GM21529 (cell line): ENCODE measurements around the gene RGS12.

Experiments used
- ATAC-seq: cut with Tn5 transposase; IDR thresholded peaks from one replicate; pipeline ENCODE4 v1.9.1; 2021; ENCODE audit not compliant: unreplicated experiment

RGS12 gene

DNA sequence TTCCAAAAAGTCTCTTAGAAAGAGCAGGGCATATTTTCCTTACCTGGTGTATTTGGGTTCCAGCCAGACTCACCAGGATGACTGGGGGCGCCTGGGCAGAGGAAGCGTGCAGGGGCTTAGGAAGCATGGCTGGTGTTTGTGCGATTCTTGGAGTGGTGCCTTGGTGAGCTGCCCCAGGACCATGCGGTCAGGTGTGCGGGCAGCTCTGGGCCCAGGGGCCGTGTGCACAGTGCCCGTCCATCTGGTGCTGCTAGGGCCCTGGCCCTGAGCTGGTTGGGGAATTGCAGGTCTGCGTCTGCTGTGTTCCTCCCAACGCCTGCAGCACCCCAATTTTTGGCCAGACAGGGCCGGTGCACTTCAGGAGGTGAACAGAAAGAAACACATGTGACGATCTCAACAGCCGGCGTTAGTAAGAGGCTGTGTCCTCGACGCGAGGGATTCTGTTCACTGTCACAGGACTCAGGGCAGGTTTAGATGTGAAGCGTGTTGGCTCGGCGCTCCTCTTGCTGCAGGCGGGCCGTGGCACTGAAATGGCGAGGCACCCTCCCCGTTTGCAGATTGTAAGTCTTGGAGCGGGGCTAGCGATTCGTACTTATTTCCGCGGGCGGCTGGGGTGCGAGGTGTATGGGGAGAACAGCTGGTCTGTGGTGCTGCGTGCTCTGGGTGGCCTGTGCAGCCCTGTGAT, 15.2 kb downstream of the RGS12 start:
- ATAC-seq, result no peak

DNA sequence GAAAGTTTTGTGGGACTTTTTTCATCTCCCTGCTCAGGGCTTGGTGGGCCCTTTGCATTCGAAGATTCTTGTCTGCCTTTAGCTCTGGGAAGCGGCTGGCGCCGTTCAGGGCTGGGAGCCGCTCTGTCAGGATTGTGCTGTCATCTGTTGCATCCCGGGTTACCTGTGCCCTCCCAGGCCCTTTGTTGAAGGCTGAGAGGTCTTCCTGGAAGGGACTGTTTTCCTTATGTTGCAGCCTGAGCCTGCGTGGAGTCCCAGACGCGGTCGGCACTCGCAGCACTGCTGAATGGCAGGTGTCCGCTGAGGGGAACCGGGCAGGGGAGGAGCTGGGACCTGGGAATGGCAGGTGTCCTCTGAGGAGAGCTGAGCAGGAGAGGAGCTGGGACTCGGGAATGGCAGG, 15.9 kb downstream of the RGS12 start:
- ATAC-seq, result no peak

DNA sequence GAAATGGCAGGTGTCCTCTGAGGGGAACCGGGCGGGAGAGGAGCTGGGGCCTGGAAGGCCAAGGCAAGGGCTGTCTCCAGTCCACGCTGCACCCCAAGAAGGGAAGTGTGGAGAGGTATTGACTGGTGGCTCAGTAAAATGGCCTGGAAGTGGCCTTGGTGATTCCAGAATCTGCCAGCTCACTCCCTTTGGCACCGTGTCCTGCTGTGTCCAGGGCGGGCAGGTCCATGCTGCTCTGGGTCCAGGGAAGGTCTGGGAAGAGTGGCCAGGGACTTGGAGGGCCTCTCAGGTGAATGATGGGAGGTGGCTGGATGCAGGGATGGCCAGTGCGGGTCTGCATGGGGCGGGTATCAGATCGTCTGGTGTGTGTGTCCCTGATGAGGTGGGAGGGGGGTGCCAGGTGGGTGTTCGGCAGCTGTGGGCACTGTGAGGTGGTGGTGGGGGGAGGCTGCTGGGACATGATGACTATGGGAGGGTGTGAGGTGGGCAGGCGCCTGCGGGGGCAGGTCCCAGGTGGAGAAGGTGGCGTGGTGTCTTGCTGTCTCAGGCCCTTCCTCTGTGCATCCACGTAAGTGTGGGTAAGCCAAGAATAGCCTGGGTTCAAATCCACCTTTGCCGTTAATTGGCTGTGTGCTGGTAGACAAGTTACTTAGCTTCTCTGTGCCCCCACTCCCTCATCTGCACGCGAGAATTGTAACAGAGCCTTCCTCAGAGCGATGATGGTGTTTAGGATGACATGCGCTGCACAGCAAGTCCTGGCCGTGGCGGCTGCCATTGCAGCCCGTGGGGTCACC, 17.7 kb downstream of the RGS12 start:
- ATAC-seq, result no peak

DNA sequence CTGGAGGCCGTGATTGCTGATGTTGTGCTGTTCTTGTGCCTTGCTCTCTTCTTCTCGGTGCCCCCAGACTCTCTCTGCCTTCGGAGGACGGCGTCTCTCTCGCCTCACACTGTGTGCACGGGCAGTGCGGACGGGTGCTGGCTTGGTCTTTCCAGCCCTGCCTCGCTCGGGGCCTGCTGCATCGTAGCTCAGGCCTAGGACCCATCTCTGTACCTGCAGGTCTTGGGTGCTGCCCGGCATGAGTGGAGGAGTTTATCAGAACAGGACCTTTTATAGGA, 18.2 kb downstream of the RGS12 start:
- ATAC-seq, result no peak

DNA sequence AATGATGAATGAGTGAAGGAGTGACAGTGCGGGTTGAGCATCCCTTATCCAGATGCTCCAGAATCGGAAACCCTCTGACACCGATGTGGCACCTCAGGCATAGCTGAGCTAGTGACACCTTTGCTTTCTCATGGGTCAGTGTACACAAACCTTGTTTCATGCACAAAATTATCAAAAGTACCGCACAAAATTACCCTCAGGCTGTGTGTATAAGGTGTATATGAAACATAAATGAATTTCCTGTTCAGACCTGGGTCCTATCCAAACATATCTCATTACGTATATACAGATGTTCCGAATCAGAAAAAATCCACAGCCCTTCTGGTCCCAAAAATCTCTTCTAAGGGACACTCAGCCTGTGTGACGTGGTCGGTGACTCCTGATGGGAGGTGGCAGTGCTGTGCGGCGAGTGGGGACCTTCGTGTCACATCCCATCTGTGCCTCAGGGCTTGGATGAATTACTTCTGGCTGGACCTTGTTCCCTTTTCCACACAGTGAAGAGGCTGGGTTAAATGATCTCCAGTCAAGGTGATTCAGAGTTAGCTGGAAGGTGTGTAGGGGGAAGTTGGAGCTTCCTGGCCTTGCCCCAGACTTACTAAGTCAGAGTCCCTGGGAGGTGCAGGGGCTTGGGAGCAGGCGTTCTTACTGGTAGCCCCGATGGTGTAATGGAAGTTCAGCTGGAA, 18.8 kb downstream of the RGS12 start:
- ATAC-seq, result no peak

DNA sequence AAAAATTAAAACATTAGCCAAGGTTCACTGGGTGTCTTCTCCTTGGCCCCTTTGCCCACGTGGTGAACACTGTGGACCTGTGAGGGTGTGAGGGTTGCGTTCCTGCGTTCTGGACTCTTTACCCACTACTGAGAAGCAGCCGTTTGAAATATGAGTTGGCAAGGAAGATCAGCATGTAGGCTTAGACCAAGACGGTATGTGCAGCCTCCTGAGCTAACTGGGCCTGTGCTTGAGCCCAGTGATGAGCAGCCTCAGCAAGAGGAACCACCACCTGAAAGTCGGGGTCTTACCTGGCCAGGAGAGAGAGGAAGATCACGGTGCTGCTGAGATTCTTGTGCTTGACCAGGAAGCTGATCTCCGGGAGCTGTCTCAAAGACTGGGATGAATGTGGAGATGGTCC, 19.5 kb downstream of the RGS12 start:
- ATAC-seq, result no peak

DNA sequence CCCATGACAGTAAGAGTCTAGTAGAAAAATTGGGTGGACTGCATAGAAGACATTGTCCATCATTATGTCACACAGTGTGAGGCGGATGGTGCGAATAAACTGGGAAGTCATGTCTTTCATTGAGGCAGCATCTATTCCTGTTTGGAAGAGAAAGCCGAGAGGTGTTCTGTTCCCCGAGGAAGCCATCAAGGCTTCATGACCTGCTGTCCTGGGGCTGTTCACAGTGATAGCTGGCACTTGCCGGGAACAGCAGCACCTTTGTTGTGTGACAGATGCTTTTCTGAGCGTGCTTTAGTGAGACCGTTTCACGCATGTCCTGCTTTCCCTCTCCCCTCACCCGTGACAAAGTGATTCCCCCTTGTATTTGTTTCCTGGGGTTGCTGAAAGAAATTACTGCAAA, 20.3 kb downstream of the RGS12 start:
- no peak for ATAC-seq

DNA sequence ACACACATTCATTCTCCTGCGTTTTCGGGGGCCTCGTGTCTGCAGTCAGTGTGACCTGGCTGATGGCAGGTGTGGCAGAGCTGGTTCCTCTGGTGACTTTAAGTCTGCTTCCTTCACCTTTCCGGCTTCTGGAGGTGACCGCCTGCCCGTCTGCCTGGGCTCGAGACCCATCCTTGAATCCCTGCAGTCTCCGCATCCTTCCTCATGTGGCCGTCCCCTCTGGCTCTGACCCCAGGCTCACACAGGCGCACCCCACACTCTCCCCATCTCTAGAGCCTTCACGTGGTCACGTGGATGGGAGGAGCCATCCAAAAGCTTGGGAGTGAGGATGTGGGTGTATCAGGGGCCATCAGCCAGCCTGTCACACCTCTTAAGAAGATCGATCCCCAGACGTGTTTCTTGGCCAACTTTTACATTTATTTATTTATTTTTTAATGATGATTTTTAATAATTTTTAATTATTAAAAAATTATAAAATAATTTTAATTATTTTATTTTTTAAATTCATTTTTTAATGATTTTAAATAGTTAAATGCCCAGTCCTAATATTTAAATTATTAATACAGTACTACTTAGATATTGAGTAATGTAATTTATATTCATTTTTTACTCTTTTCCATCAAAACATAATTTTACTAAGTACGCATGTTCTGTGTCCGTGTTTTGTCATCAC, 20.9 kb downstream of the RGS12 start:
- ATAC-seq, result no peak

DNA sequence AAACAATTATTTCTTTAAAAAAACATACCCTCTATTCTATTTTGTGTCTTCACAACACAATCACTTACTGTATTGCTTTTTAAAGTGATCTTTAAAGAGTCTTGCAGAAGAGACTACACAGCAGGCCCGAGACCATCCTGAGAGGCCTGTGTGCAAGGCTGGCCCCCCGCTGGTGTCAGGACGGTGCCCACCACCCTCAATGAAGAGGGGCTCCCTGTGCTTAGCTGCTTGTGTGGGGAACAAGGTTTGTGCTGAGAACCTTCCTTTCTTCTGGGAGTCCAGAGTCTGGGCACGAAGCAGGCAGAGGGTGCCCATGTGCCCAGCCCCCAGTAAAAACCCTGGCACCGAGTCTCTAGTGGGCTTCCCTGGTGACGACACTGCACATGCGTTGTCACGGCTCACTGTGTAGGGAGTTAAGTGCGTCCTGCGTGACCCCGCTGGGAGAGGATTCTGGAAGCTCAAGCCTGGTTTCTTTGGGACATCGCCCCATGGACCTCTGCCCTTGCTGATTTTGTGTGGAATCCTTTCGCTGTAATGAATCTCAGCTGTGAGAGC, 22.0 kb downstream of the RGS12 start:
- ATAC-seq, result no peak

DNA sequence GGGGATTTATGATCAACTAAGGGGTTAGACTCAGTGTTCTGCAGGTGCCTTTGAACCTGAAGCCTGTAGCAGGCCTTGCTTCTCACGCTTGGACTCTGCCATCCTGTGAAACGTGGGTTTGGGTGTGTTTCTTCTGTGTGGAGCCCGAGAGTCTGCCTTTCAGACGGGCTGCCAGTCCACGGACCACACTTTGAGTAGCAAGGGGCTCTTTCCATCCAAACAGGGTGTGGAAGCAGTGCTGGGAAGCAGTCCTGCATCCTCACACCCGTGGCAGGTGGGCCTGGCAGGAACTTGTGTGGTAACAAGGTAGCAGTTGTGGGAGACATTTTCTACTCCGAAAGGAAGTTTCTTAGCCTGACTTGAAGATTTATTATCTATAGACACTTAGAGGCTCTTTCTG, 22.7 kb downstream of the RGS12 start:
- ATAC-seq, result no peak

DNA sequence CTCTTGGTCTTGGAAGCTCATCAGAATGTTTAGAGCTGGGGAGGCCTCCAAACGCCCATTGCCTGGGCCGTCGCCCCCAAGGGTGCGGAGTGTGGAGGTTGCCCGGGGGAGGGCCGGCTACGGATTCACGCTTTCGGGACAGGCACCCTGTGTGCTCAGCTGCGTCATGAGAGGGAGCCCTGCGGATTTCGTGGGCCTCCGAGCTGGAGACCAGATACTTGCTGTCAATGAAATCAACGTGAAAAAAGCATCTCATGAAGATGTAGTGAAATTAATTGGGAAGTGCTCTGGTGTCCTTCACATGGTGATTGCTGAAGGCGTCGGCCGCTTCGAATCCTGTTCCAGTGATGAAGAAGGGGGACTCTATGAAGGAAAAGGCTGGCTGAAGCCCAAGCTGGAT, 23.3 kb downstream of the RGS12 start:
- ATAC-seq, result no peak

DNA sequence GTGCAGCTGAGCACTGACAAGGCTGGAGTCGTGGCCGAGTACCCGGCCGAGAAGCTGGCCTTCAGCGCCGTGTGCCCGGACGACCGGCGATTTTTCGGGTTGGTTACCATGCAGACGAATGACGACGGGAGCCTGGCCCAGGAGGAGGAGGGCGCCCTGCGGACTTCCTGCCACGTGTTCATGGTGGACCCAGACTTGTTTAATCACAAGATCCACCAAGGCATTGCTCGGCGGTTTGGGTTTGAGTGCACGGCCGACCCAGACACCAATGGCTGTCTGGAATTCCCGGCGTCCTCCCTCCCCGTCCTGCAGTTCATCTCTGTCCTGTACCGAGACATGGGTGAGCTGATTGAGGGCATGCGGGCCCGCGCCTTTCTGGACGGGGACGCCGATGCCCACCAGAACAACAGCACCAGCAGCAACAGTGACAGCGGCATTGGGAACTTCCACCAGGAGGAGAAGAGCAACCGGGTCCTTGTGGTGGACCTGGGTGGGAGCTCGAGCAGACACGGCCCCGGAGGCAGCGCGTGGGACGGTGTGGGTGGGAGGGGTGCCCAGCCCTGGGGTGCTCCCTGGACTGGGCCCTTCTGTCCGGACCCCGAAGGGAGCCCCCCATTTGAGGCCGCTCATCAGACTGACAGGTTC, 24.3 kb downstream of the RGS12 start:
- ATAC-seq, result no peak

DNA sequence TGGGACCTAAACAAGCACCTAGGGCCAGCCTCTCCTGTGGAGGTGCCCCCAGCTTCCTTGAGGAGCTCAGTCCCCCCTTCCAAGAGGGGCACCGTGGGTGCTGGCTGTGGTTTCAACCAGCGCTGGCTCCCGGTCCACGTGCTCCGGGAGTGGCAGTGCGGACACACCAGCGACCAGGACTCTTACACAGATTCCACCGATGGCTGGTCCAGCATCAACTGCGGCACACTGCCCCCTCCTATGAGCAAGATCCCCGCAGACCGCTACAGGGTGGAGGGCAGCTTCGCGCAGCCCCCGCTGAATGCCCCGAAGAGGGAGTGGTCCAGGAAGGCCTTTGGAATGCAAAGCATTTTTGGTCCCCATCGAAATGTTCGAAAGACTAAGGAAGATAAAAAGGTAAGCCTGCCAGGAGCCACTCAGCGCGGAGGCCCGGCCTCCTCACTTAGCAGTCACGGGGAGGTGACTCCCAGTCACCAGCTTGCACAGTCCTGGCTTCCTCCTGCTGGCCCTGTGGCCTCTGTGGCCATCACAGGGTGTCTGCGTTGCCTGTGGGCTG, 24.9 kb downstream of the RGS12 start:
- ATAC-seq, result no peak

DNA sequence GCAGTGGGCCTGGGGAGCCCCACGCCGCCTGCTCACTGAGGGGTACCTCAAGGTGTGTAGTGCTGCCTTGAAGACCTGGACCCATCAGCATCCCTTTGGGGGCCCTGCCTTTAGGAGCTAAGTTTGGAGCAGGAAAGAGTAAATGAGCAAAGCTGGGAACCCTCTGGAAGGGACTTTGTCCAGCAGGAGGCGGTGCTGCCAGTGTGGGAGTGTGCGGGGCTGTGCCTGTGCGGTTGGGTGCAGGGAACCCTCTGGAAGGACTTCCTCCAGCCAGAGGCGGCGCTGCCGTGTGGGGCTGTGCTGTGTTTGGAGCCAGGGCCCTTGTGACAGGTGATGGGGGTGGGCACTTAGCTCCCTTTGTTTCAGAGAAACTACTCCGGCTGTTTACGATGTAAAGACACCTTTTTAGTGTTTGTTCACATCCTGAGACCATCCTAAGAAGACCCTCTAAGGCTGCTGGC, 25.8 kb downstream of the RGS12 start:
- no peak for ATAC-seq

DNA sequence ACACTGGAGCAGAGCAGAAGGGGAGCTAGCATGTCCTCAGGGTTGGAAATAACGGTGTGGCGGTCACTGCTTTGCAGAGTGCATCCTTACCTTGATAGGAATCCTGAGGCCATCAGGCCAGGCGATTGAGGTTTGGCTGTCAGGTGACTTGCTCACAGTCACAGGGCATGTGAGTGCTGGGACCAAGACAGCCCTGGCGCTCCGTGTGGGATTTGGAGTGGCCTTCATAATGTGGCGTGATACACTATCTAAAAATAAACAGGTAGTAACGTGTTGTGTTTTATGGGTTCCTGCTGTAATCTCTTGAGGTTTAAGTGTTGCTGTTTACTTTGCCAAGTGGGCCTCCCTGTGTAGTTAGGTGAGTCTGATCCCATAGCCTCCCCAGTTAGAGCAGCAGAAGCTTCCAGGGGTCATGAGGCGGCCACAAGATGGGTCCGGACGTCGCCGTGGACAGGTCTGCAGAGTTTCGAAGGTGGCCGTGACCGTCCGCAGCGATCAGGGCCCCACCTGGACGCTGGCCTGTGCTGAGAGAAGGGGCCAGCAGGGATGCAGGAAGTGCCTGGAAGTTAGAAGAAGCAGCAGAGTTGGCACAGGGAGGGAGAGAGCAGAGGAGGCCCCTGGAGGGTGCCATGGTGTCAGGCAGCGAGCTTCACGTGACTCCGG, 27.7 kb downstream of the RGS12 start:
- ATAC-seq, result no peak

DNA sequence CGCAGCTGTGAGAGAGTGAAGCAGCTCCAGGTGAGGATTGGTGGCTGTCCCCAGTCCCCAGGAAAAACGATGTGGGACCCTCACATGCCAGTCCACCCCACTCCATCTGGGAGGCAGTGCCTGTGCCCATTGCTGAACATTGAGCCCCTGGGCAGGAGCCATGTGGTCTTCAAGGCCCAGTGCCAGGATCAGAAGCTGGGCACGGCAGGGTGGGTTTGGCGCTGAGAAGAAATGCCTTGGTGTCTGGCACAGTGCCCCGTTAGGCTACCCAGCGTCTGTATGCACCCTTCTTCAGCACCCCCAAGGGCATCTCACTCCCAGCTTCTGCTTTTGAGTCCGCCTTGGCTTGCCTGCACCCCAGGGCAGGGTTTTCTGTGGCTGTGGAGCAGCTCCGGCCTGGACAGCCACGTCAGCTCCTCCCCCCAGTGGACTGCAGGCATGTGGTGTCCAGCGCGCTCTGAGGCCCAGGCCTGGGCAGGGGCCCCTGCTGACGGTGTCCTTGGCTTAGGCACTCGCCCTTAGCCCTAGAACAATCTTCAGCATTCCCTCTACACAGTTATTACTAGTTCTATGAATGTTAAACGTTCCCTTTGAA, 28.6 kb downstream of the RGS12 start:
- no peak for ATAC-seq

DNA sequence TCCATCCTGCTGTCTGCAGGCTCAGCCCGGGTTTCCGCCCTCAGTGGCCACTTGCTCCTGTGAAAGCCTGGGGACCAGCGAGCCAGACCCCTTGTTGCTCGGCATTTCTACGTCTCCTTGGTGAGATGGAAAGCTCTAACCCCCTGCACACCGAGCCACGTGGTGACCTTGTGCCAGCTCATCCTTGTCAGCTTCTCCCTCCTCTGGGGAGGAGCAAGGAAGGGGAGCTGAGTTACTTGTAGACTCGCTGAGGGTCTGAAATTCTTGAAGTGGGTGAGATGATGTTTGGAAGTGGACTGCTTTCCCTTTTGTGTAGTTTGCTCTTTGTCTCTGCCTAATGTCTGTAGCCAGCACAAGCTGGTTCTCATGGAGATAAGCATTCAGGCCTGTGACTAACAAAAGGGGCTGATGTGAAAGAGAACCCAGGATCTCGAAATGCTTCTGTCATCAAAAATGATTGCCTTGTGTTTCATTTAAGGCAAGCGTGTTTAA, 29.3 kb downstream of the RGS12 start:
- ATAC-seq, result no peak

DNA sequence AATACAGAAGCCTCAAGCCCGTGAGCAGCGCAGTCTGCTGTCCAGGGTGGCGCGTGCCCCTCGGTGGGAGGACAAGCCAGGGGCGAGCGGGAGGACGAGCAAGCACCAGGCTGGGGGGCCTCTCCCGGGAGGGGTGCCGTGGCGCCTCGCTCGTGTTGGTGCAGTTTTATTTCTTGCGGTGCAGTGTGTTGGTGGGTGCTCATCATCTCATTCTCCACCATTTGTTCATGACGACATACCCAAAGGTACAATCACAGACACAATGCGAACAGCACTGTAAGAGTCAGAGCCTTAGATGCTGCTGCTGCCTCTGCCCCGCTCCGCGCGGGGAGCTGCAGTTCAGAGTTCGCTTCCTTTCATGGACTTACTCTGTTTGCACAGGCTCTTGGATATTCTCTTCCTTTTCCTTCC, 30.3 kb downstream of the RGS12 start:
- ATAC-seq, result no peak

DNA sequence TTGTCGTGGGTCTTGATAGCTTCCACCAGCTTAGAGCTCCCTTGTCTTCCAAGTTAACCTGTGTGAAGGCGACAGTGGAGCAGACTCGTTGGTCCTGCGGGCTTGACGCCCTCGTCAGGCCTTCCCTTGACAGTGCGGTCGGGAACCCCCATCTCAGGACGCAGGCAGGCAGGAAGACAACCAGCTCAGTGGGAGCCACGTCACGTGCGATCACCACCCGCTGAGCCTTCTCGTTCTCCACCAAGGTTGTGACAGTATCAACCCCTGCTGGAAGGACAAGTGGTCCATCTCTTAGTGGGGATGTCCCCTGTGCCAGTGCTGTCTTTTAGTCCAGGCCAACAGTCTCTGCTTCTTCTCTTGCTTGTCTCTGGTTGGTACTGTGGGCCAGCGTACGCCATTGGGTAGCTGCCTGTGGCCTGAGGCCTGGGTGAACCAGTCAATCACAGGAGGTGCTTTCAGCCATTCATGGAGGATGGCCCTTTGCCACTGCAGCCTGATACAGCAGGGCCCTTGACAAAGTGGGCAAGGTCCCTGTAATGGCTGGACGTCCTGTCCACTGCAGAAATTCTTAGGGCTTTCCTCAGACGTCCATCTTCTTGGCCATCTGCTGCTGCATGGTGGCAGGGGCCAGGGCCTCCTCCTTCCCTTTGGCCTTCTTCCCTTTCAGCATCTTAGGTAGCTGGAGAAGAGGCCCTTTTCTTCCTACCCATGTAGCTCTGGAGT, 31.4 kb downstream of the RGS12 start:
- ATAC-seq, result no peak
